HG03066 (cell line): Measurements from ENCODE around the gene TARP.
A peak's percentile ranks its signal among the peaks of the same experiment; 100 is the strongest.
"Not testable (repeated sequence)": the region's sequence is repeated elsewhere in the genome, so short reads cannot be mapped to it uniquely, and the experiment has no call there.

Experiments
- ATAC-seq: cut with Tn5 transposase; IDR thresholded peaks from one replicate; pipeline ENCODE4 v1.9.1; 2021; ENCODE audit warnings: low read depth; ENCODE audit not compliant: unreplicated experiment

TARP gene

DNA sequence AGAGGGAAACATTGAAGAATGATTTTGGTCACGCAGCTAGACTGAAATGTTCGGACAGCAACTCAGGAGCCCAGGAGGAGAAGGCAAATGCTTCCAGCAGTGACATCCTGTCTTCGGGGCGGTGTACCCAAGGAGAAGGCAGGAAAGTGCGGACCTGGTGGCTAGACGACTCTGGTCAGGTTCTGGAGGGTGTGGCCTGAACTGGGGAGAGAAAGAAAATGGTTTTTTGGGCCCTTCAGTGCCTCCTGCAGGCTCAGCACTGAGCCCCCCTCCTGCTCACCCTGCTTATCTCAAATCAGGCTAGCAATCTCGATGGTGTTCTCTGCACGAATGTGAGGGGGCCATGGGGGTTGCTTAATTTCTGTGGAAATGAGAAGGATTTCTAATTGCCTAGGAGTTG, 26.7 kb upstream of the TARP start:
- ATAC-seq: no peak

DNA sequence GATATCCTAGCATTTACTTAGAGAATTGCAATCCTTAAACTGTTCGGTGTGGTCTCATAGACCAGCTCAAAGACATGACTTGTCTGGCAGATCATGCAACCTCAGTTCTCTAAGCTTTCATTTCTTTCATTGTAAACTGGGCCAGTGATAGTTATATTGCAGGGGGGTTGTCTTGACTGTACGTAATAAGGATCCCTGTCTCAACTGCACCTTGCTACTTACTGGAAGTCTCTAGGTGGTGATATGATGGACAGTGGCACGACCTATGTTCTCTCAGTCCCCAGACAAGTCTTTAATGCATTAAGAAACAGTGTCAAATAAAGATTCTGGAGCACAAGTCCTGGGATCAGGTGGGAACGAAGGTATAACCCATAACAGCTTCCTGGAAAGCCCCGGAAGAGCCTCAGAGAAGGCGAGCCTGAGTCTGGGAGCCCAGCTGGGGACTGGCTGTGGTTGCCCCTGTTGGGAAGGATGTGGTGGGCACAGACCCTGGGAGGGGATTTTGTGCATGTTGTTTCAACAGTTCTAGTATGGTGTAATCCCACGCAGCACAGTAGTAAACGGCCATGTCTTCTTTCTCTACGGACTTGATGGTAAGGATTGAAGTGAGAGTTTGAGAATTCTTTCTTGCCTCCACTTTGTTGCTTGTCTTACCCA, 26.0 kb upstream of the TARP start:
- no peak for ATAC-seq

DNA sequence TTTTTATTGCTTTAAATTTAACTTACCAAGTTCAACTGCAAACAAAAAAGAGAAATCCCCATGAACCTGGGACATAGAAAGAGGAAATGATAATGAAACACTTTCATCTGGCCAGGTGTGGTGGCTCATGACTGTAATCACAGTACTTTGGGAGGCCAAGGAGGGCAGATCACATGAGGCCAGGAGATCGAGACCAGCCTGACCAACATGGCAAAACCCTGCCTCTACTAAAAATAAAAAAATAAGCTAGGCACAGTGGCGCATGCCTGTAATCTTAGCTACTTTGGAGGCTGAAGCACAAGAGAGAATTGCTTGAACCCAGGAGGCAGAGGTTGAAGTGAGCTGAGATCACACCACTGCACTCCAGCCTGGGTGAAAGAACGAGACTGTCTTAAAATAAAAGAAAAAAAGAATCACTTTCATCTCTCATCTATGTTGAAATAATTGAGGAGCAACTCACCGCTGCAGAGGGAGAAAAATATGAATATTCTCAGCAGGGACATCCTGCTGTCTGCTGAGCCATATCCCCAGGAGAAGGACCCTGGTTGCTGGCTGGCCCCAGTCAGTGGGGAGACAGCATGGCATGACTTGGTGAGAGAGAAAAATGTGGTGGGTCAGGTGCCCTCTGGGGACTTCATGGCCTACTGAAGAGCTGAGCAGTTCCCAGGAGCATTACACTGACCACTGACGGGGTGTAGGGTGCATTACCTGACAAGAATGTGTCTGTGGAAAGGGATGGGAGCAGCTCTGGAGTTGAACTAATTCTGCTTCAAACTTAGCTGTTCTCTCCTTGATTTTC, 22.8 kb upstream of the TARP start:
- peak; percentile 73 for ATAC-seq

DNA sequence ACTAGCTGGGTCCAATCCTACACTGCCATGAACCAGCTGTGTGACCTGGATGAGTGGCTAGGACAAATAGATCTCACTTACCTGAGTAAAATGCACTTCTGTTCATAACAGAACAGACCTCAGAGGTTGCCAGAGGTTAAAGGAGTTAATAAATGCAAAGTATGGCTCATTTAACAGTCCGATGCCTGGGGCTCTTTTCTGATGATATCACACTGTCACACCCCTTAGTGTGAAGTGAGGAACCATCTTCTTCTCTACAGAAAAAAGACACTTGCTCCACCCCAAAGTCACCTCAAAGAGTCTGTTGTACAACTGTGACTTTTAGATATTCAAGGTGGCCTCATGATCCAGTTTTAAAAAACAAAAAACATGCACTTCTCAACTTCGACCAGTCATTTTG, 21.5 kb upstream of the TARP start:
- ATAC-seq: no peak

DNA sequence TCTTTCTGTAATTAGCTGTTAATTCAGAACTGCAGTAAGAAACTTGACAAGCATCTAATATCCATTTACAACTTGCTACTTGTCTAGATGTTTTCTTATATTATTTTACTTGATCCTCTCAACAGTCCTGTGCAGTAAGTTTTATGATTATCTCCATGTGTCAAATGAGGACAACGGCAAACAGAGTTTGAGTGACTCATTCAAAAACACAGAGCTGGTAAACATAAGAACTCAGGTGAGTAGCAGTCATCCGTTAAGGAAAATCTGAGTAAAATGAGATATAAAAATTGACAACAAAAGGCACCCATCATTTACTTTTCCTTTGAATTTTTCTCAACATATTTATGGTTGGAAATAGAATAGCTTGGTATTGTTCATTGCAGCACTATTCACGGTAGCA, 19.0 kb upstream of the TARP start:
- ATAC-seq: no peak

DNA sequence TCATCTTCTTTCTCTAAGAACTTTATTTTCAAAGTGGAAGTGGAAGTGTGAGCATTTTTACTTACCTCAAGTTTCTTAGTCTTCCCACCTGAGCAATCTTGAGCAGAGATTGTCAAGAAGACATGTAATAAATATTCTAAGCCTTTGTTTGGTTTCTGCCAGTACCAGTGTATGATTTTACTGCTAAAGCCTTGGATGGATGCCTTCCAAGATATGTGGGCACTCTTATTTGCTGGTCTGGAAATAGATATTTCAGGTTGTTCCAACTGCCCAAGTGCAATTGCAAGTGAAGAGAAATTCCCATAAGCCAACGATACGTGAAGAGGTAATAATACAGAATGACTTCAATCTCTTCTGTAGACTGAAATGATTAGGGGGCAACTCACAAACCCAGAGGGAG, 18.2 kb upstream of the TARP start:
- no peak for ATAC-seq

DNA sequence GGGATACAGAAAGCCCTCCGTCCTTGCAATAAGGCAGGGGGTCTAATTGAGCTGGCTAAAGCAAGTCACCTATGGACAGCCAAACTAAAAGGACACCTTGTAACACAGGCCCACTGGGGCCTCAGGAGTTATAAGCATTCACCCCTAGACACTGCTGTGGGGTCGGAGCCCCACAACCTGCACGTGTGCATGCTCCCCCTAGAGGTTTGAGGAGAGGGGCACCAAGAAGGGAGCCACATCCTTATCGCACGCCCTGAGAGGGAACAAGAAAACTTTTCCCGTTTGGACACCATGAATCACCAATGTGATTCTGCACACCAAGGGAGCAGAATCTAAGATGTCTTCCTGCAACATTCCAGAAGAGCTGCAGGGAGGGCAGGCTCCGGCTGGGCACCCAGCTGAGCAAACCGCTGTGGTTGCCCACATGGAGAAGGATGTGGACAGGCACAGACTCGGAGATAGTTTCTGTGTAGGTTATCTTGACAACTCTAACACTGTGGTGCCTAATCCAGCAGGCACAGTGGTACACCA, 17.7 kb upstream of the TARP start:
- no peak for ATAC-seq

DNA sequence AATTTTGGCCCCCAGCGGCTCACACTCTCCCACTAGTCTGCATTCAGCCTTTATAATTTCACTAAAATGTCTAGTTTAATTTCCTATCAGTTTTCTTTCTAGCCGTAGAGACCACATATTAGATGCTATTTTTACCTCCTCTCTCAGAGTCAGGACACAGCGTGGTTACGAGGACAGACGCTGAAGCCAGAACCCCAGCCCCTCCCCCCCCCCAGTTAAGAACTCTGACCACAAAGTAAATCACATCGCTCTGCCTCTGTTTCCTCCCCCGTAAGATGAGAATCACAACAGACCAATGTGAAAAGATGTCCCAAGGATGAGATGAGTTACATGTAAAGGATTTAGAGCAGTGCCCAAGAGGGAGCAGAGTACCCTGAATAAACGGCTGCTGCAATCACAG, 11.1 kb upstream of the TARP start:
- ATAC-seq: no peak

DNA sequence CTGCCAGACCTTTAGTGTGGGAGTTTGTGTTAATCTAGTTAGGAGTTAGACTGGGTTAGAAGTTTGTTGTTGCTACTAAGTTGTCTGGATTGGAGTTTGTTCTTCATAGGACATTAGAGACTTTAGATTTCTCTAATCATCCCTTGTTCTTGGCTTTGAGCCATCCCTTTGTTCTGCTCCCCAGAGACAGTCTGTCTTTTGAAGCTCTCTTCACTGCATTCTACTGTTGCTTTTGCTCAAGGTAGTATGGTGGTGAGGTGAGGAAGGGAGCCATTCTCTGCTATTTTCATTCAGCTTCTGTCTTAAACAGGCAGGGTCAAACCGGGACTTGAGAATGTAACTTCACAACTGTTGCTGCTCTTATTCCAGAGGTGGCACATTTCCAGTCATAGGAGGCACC, 10.4 kb upstream of the TARP start:
- no peak for ATAC-seq

DNA sequence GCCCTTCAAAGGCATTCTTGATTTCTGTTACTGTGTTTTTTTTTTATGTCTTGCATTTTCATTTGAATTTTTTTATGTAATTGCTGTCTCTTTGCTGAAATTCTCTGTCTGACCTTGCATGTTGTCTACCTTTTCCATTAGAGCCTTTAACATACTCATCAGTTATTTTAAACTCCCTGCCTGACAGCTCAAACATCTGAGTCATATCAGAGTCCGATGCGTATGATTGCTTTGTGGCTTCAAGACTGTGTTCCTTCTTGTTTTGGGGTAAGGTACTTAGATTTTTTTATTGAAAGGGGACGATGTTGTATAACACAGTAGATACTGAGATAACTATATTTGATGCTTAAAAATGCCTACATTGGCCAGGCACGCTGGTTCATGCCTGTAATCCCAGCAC, 9.7 kb upstream of the TARP start:
- no peak for ATAC-seq

DNA sequence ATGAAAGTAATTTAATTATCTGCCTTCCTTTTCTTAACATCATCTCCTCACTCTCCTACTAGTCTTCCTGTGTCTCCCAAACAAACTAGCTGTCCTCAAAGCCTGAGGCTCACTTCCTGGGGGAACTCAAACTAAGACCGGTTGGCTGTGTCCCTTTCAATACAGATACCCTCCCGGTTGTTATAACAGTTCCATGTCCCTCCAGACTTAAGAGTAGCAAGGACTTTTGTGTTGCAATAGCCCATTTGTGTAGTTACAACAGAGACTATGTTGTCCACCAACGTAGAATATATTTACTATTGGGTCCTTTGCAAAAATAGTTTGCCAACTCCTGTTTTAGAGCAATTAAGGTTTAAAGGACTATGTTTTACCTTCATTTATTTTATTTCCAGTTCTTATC, 8.6 kb upstream of the TARP start:
- ATAC-seq: no peak

DNA sequence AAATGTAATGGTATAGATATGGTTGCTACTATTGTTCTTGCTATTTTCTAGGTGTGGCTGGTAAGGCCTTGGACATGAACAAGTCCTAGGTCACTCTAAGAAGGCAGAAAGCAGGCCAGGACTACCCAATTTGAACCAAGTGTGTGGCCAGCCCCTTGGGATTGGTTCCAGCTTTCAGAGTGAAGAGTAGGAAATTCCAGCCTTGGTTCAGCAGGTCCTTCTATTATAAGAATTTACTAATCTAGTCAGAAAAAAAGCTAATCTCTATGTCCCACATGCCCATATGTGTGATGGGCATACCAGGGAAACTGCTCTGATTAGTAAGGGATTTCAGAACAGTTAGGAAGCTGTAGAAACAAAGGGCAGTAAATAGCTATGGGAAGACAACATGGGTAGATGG, 7.8 kb upstream of the TARP start:
- no peak for ATAC-seq

DNA sequence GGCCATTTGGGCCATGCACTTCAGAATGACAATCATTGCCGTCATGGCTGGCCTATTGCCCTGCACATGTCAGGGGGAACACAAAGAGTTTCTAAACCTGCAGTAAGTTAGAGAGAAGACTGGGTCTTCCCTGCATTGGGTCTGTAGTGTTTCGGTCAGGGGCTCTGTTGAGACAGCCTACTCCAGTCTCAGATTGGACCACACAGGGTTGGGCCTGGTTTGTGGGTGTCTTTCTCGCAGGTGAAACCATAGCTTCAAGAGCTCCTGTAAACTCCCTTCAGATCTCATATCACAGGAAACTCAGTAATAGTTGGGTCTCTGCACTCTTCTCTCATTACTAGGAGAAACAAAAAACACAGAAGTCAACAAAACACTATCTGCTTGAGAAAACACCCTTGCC, 7.3 kb upstream of the TARP start:
- no peak for ATAC-seq

DNA sequence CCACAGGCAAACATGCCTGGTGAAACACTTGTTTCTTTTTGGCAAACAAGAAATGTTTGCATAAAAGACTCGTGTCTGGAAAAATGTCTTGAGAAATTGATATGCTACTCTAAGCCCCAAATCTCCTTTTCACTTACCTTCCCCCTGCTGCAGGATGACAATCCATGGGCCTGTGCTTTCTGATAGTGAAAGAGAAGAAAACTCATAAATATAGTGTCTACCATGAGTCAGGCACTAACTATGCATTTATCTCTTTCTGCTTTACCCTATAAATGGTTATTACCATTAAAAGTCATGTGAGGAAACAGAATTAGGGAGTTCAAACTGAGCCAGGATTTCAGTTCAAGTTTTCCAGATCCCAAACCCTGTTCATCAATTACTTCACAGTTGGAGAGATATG, 6.6 kb upstream of the TARP start:
- no peak for ATAC-seq

DNA sequence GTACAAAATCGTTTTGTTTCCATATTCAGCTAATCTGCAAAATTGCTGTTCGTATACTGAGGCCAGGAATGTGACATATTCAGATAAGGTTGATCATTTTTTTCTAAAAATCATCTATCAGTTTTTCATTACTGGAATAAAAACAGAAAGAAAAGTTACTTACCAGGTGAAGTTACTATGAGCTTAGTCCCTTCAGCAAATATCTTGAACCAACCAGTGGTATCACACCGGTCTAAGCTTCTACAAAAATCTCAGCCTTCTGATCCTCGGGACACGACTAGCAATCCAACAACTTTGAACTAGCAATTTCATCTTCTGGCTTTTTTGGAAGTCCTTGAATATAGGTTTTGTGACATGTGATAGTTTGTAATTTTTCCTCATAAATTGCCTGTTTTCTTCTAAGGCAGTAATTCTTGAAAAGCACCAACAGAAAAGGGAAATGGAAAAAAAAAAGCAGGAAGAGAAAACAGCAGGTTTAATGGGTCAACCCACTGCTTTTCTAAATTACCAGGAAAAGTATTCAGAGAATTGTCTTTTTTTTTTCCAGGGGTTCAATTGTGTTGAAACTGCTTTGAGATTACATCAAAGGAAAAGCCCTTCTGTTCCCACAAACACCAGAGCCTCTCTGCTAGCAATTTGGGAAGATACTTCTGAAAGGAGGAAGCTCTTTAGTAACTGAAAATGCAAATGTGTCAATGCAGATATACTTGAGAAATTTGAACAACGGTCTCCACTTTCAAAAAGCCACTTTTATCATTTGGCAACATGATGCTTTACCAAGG, 2.9 kb upstream of the TARP start:
- ATAC-seq: no peak

DNA sequence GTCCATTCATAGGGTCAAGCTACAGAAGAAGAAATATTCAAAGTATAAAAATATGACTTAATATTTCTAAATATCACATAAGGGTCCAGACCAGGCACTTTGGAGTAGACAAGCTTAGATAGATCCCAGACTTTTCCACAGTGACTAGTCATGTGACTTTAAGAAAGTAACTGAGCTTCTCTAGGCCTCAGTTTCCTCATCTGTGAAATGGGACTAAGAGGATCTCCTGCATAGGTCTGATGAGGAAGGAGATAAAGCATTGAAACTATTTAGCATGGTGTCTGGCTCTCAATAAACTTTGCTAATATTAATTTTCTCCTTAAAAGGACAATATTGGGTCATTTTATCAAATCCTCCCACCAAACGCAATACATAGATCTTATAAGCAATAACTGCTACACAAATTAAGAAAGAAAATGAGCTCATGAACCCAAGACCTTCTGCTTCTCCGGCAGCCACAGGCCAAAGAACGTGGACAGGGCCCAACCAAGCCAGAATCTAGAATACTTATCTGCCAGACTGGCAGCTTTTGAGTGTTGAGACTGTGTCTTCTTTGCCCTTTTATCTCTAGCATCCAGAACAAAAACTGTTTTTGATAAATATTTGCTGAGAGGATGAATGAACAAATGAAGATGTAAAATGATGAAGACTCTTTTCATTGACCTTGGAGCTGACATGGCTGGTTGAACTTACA, 1.6 kb upstream of the TARP start:
- no peak for ATAC-seq

DNA sequence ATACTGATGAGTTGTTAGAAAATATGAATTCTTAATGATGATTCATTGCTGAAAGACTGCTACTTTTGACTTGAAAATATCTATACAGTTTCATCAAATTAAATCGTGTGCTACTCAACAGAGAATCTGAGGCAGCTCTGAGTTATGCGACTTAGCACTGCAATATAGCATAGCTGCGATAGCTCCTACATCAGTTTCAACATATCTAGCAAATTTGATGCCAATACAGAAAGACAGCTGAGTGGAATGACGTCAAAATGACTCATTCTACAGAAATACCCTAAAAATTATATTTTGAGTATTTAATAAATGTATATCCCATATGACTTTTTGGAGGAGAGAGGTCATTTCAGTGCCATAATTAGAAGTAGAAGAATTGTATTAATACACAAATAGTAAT, 1.1 kb upstream of the TARP start:
- no peak for ATAC-seq

DNA sequence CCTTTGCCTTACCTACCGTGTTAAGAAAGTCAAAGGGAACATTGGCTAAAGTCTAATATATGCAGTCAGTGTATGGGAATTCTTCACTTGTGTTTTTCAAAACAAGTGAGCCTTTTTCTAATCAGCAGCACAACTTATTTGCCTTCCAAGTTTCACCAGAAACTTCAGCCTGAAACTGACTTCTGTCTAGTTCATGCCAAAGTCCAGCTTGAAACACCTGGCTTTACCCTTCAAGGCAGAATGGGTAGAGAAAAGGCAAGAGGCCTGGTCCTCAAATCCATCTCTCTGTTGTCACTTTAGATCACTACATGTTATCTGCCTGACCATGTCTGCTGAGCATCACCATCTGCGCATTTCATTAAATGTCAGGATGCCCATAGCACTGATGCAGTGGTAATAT, 3.0 kb downstream of the TARP start:
- ATAC-seq: not testable (repeated sequence)

DNA sequence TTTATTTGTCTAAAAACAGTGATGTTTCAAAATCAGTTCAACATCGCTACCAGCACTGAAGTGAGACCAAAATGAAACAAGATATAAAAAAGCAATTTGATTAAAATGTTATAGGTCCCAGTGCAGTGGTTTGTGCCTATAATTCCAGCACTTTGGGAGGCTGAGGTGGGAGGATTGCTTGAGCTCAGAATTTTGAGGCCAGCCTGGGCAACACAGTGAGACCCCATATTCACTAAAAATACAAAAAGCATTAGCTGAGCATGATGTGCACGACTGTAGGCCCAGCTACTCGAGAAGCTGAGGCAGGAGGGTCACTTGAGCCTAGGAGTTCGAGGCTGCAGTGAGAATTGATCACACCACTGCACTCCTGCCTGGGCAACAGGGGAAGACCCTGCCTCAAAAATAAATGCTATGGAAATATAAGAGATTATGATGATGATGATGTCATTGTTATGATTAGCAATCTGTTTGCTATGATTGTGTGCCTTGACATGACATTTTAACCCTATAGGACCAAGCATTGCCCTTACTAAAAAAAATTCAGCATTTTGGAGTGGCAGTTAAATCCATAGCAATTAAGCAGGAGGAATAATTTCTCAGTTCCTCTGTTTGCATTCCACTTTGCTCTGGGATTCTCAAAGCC, 3.6 kb downstream of the TARP start:
- ATAC-seq: not testable (repeated sequence)

DNA sequence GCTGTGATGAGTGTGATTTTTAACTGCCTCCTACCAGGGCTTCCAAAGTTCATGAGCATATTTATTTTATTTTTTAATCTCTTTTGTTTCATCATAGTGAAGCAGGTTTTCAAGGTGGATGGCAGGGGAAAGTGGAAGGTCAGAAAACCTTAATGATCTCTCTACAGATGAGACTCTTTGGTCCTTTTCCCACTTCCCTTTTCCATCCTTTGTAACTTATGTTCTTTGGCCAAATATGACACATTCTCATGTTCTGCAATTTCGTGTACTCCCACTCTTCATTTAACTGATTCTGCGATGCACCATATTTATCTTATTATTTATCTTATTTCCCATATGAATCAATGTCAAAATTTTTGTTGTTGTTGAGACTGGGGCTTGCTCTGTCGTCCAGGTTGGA, 7.5 kb downstream of the TARP start:
- not testable (repeated sequence) for ATAC-seq
